ENCODE data around the gene FOXM1. TPM values are rescaled to one million over a fixed set of nuclear protein-coding genes. Genes with fewer than 3 reads are reported as not detected.

The FOXM1 gene
- total RNA-seq, 1 experiment from 2014 or later: 200 TPM

DNA sequence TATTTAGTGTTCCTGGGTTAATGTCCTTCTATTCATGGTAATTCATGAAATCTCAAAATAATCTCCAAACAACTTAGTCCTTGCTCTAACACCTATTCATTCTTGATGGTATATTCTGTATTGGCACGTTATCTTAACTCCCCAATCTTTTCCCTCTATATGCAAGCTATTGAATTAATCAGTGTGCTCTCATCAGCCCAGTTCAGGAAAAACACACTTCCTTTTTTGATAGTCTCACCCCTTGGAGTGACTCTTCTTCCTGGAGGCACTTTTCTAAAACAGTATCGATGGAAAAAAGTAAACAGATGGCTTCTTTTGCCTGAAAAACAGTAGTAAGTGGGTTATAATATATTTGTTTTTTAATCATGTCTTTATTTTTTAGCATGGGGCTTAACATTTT, 42.3 kb upstream of the FOXM1 start:
- CTCF ChIA-PET: no interaction called here
- intact Hi-C loops (cut with micrococcal nuclease; ENCODE audit: unreplicated experiment): no loop called here
- TF ChIP-seq EZH2 (IDR thresholded peaks at IDR 0.05; ENCODE audit: borderline replicate concordance, low read depth, low read length, poor library complexity, severe bottlenecking) (no peak), CTCF (conservative IDR thresholded peaks at IDR 0.05; ENCODE audit: low read depth, low read length) (no peak)
- Histone ChIP-seq H3K27me3 (replicated peaks; ENCODE audit: insufficient read depth, low read depth, low read length, poor library complexity) (no peaks in the 10 kb centered on the region), H3K36me3 (ENCODE audit: insufficient read depth, low read length, poor library complexity, severe bottlenecking) (peaks cover 49% of the 10 kb centered on the region), H3K27ac (ENCODE audit: low read depth, low read length, poor library complexity, severe bottlenecking) (no peak overlapping the region), H3K9me3 (ENCODE audit: low read depth, low read length, poor library complexity, severe bottlenecking) (no peaks in the 10 kb centered on the region), H3K4me3 (ENCODE audit: low read depth, low read length, poor library complexity, severe bottlenecking) (no peak overlapping the region), H3K4me1 (ENCODE audit: insufficient read depth, low read length, poor library complexity, severe bottlenecking) (no peaks in the 10 kb centered on the region)
- BruUV-seq (replicated peaks): no TSS peak
- no peak for DNase-seq (ENCODE audit: low spot score)
- POLR2A ChIA-PET (ENCODE audit: low non-redundant PET): no interaction called here

- intact Hi-C loops (cut with micrococcal nuclease; ENCODE audit: unreplicated experiment): no loop called here
- DNase-seq (ENCODE audit: low spot score): no peak
- H3K27ac ChIP-seq (ENCODE audit: low read depth, low read length, poor library complexity, severe bottlenecking): peak overlapping the region; percentile 79
- no peak overlapping the region for H3K4me3 ChIP-seq (ENCODE audit: low read depth, low read length, poor library complexity, severe bottlenecking)
- ChIA-PET CTCF (interaction anchor here (1.0 kb wide), 2 partner anchors 21 to 129 kb away, joined by 4 read pairs; partner anchors contain the start of gene TULP3), POLR2A (ENCODE audit: low non-redundant PET) (interaction anchor here (0.6 to 0.9 kb wide), 3 partner anchors 13 to 138 kb away, joined by 3 to 5 read pairs (median 3); no protein-coding TSS in a partner anchor)
- H3K36me3 ChIP-seq (ENCODE audit: insufficient read depth, low read length, poor library complexity, severe bottlenecking): peaks cover 20% of the 10 kb centered on the region
- H3K4me1 ChIP-seq (ENCODE audit: insufficient read depth, low read length, poor library complexity, severe bottlenecking): peaks cover 14% of the 10 kb centered on the region
- no peaks in the 10 kb centered on the region for H3K9me3 ChIP-seq (ENCODE audit: low read depth, low read length, poor library complexity, severe bottlenecking)
- TF ChIP-seq CTCF (conservative IDR thresholded peaks at IDR 0.05; ENCODE audit: low read depth, low read length): no peak
- no peak for TF ChIP-seq EZH2 (IDR thresholded peaks at IDR 0.05; ENCODE audit: borderline replicate concordance, low read depth, low read length, poor library complexity, severe bottlenecking)
- BruUV-seq (replicated peaks): TSS peak; percentile 26
- H3K27me3 ChIP-seq (replicated peaks; ENCODE audit: insufficient read depth, low read depth, low read length, poor library complexity): no peaks in the 10 kb centered on the region
These were observed 35.2 kb upstream of the FOXM1 start for GRCh38 chr12:2912216-2912575.

- peaks cover 8% of the 10 kb centered on the region for H3K4me1 ChIP-seq (ENCODE audit: insufficient read depth, low read length, poor library complexity, severe bottlenecking)
- ChIA-PET POLR2A (ENCODE audit: low non-redundant PET) (no interaction called here), CTCF (no interaction called here)
- BruUV-seq (replicated peaks): no TSS peak
- H3K27ac ChIP-seq (ENCODE audit: low read depth, low read length, poor library complexity, severe bottlenecking): no peak overlapping the region
- H3K27me3 ChIP-seq (replicated peaks; ENCODE audit: insufficient read depth, low read depth, low read length, poor library complexity): no peaks in the 10 kb centered on the region
- DNase-seq (ENCODE audit: low spot score): no peak
- TF ChIP-seq EZH2 (IDR thresholded peaks at IDR 0.05; ENCODE audit: borderline replicate concordance, low read depth, low read length, poor library complexity, severe bottlenecking) (no peak), CTCF (conservative IDR thresholded peaks at IDR 0.05; ENCODE audit: low read depth, low read length) (no peak)
- H3K9me3 ChIP-seq (ENCODE audit: low read depth, low read length, poor library complexity, severe bottlenecking): no peaks in the 10 kb centered on the region
- peaks cover under 1% of the 10 kb centered on the region for H3K36me3 ChIP-seq (ENCODE audit: insufficient read depth, low read length, poor library complexity, severe bottlenecking)
- intact Hi-C loops (cut with micrococcal nuclease; ENCODE audit: unreplicated experiment): no loop called here
- no peak overlapping the region for H3K4me3 ChIP-seq (ENCODE audit: low read depth, low read length, poor library complexity, severe bottlenecking)
These were observed 27.3 kb upstream of the FOXM1 start for GRCh38 chr12:2904260-2904659.

Measured in A673 (cell line).